Measurements from ENCODE around the gene PRKCA. TPM values are rescaled to one million over a fixed set of nuclear protein-coding genes. Genes with fewer than 3 reads are reported as not detected.

Gene PRKCA
- total and polyA plus RNA-seq, 2 experiments from 2014 or later = 6.4 to 35.4 TPM

- TF ChIP-seq ZNF462 (CRISPR knock-in tag; IDR thresholded peaks at IDR 0.05) (no peak), REST (IDR thresholded peaks at IDR 0.05; ENCODE audit: unreplicated experiment) (no peak), ZNF331 (CRISPR knock-in tag; IDR thresholded peaks at IDR 0.05; ENCODE audit: low read depth) (no peak), POLR2AphosphoS5 (IDR thresholded peaks at IDR 0.05; ENCODE audit: low read depth) (no peak), STAT1 (IDR thresholded peaks at IDR 0.05; ENCODE audit: unreplicated experiment) (no peak), EZH2 (IDR thresholded peaks at IDR 0.05; ENCODE audit: low read depth, unreplicated experiment) (no peak), JUNB (IDR thresholded peaks at IDR 0.05; ENCODE audit: unreplicated experiment) (no peak)
Measured at GRCh38 chr17:66403846-66404556, 101.6 kb downstream of the PRKCA start (continued).
